SK-N-SH treated with all-trans-retinoic acid at 6 μM for 48 hours (cell line): ENCODE results near the gene GABBR2.

Experiments
- ATAC-seq: fragments of 200-7000 bp; cut with Tn5 transposase; 3 replicates; pipeline ENCODE4 v1.9.1; 2020; ENCODE audit warnings: mild to moderate bottlenecking, moderate library complexity
- ARNTL ChIP-seq: fragments of 450-650 bp; formaldehyde crosslinking; IDR thresholded peaks from 2 replicates; pipeline ENCODE4 v1.5.0; 2020; ENCODE audit warnings: low read depth, mild to moderate bottlenecking, moderate library complexity, borderline replicate concordance
- BACH2 ChIP-seq: fragments of 250-450 bp; sonication (Bioruptor Pico); IDR thresholded peaks from 2 replicates; pipeline ENCODE4 v1.9.0; 2021; ENCODE audit warnings: mild to moderate bottlenecking, borderline replicate concordance
- CSDC2 ChIP-seq: fragments of 250-450 bp; sonication (Bioruptor Pico); IDR thresholded peaks from 2 replicates; pipeline ENCODE4 v1.5.0; 2020; ENCODE audit warnings: mild to moderate bottlenecking, moderate library complexity
- ESRRG ChIP-seq: fragments of 250-450 bp; sonication (Bioruptor Pico); IDR thresholded peaks from 2 replicates; pipeline ENCODE4 v1.6.1; 2021; ENCODE audit warnings: mild to moderate bottlenecking
- GLIS3 ChIP-seq: fragments of 250-450 bp; sonication (Bioruptor Pico); IDR thresholded peaks from 2 replicates; pipeline ENCODE4 v1.5.0; 2020; ENCODE audit warnings: mild to moderate bottlenecking, moderate library complexity
- ISL1 ChIP-seq: fragments of 250-450 bp; sonication (Bioruptor Pico); IDR thresholded peaks from 2 replicates; pipeline ENCODE4 v2.1.2; 2022; ENCODE audit warnings: mild to moderate bottlenecking, moderate library complexity
- OSR1 ChIP-seq: fragments of 250-450 bp; sonication (Bioruptor Pico); IDR thresholded peaks from 2 replicates; pipeline ENCODE4 v1.8.0; 2022; ENCODE audit warnings: moderate library complexity, mild to moderate bottlenecking, inconsistent platforms
- PPARA ChIP-seq: fragments of 250-450 bp; sonication (Bioruptor Pico); IDR thresholded peaks from 2 replicates; pipeline ENCODE4 v1.5.0; 2020; ENCODE audit warnings: mild to moderate bottlenecking, borderline replicate concordance
- RARB ChIP-seq: fragments of 250-450 bp; sonication (Bioruptor Pico); IDR thresholded peaks from 2 replicates; pipeline ENCODE4 v1.8.0; 2021; ENCODE audit warnings: mild to moderate bottlenecking, moderate library complexity
- TCF4 ChIP-seq: fragments of 250-450 bp; sonication (Bioruptor Pico); IDR thresholded peaks from 2 replicates; pipeline ENCODE4 v1.8.0; 2021; ENCODE audit warnings: mild to moderate bottlenecking, moderate library complexity, borderline replicate concordance
- TOX ChIP-seq: fragments of 250-450 bp; sonication (Bioruptor Pico); IDR thresholded peaks from 2 replicates; pipeline ENCODE4 v1.8.0; 2021; ENCODE audit warnings: mild to moderate bottlenecking, moderate library complexity, borderline replicate concordance
- TSHZ2 ChIP-seq: fragments of 250-450 bp; sonication (Bioruptor Pico); IDR thresholded peaks from 2 replicates; pipeline ENCODE4 v1.5.0; 2020; ENCODE audit warnings: mild to moderate bottlenecking, moderate library complexity
- ZC3H10 ChIP-seq: fragments of 250-450 bp; sonication (Bioruptor Pico); IDR thresholded peaks from 2 replicates; pipeline ENCODE4 v1.5.1; 2021; ENCODE audit warnings: mild to moderate bottlenecking, moderate library complexity
- ZFP3 ChIP-seq: fragments of 250-450 bp; sonication (Bioruptor Pico); IDR thresholded peaks from 2 replicates; pipeline ENCODE4 v1.5.0; 2020; ENCODE audit warnings: mild to moderate bottlenecking, moderate library complexity
- ZFP30 ChIP-seq: fragments of 450-650 bp; formaldehyde crosslinking; IDR thresholded peaks from 2 replicates; pipeline ENCODE4 v1.5.0; 2022; ENCODE audit warnings: mild to moderate bottlenecking, moderate library complexity
- ZNF565 ChIP-seq: fragments of 450-650 bp; formaldehyde crosslinking; conservative IDR thresholded peaks from 2 replicates; pipeline ENCODE4 v1.5.0; 2020; ENCODE audit warnings: low read depth, mild to moderate bottlenecking, moderate library complexity
- ZNF70 ChIP-seq: fragments of 450-650 bp; formaldehyde crosslinking; IDR thresholded peaks from 2 replicates; pipeline ENCODE4 v1.5.0; 2020; ENCODE audit warnings: mild to moderate bottlenecking, moderate library complexity
- TF ChIP-seq, protein P1 (sequence below): fragments of 250-450 bp; sonication (Bioruptor Pico); IDR thresholded peaks from 2 replicates; pipeline ENCODE4 v1.5.1; 2020; ENCODE audit warnings: low read depth, mild to moderate bottlenecking, moderate library complexity
- TF ChIP-seq, protein P2 (sequence below): fragments of 250-450 bp; sonication (Bioruptor Pico); IDR thresholded peaks from 2 replicates; pipeline ENCODE4 v1.8.0; 2021; ENCODE audit warnings: low read depth, mild to moderate bottlenecking, moderate library complexity, borderline replicate concordance
- TF ChIP-seq, protein P3 (sequence below): fragments of 250-450 bp; sonication (Bioruptor Pico); IDR thresholded peaks from 2 replicates; pipeline ENCODE4 v1.5.1; 2021; ENCODE audit warnings: mild to moderate bottlenecking, moderate library complexity

The GABBR2 gene

GRCh38 chr9:98251551-98251950, 457.2 kb downstream of the GABBR2 start (continued):
- no peak for TF ChIP-seq ZC3H10 (CRISPR knock-in tag)
- TF ChIP-seq TOX: no peak
- TF ChIP-seq, protein P1, sequence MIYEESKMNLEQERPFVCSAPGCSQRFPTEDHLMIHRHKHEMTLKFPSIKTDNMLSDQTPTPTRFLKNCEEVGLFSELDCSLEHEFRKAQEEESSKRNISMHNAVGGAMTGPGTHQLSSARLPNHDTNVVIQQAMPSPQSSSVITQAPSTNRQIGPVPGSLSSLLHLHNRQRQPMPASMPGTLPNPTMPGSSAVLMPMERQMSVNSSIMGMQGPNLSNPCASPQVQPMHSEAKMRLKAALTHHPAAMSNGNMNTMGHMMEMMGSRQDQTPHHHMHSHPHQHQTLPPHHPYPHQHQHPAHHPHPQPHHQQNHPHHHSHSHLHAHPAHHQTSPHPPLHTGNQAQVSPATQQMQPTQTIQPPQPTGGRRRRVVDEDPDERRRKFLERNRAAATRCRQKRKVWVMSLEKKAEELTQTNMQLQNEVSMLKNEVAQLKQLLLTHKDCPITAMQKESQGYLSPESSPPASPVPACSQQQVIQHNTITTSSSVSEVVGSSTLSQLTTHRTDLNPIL (CRISPR knock-in tag): no peak
- TF ChIP-seq ZFP30: no peak
- no peak for TF ChIP-seq BACH2 (CRISPR knock-in tag)
- no peak for TF ChIP-seq ZFP3
- no peak for TF ChIP-seq RARB (CRISPR knock-in tag)

DNA sequence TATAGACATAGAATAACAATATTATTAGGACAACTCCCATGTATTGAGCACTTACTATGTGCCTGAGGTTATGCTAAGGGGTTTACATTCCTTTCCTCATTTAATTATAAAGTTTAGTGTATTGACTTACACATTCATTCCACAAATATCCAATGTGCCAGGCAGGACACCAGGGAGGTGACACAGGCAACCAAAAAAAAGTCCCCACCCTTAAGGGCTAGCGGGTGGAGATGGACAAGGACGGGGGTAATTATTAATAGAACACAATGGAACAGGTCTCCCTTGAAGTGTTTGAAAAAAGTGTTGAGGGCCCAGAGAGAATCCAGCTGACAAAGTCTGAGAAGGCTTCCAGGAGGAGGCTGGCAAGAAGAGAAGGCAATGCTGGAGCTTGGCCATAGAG, 459.0 kb downstream of the GABBR2 start:
- TF ChIP-seq TSHZ2 (CRISPR knock-in tag) (no peak), PPARA (CRISPR knock-in tag) (no peak), ZNF565 (CRISPR knock-in tag) (no peak), ZFP30 (no peak), RARB (CRISPR knock-in tag) (no peak), OSR1 (CRISPR knock-in tag) (no peak), ISL1 (CRISPR knock-in tag) (no peak), GLIS3 (no peak), TCF4 (no peak)
- TF ChIP-seq, protein P2, sequence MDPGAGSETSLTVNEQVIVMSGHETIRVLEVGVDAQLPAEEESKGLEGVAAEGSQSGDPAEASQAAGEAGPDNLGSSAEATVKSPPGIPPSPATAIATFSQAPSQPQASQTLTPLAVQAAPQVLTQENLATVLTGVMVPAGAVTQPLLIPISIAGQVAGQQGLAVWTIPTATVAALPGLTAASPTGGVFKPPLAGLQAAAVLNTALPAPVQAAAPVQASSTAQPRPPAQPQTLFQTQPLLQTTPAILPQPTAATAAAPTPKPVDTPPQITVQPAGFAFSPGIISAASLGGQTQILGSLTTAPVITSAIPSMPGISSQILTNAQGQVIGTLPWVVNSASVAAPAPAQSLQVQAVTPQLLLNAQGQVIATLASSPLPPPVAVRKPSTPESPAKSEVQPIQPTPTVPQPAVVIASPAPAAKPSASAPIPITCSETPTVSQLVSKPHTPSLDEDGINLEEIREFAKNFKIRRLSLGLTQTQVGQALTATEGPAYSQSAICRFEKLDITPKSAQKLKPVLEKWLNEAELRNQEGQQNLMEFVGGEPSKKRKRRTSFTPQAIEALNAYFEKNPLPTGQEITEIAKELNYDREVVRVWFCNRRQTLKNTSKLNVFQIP (CRISPR knock-in tag): no peak
- ATAC-seq: no peak

GRCh38 chr9:98248737-98249474, 459.8 kb downstream of the GABBR2 start:
- no peak for ATAC-seq
- TF ChIP-seq TOX (no peak), ZC3H10 (CRISPR knock-in tag) (no peak), TSHZ2 (CRISPR knock-in tag) (no peak), RARB (CRISPR knock-in tag) (no peak), CSDC2 (no peak), ESRRG (no peak), PPARA (CRISPR knock-in tag) (no peak), GLIS3 (no peak), ZFP30 (no peak), ZFP3 (no peak), ARNTL (CRISPR knock-in tag) (no peak), ISL1 (CRISPR knock-in tag) (no peak), ZNF70 (no peak), BACH2 (CRISPR knock-in tag) (no peak)
- TF ChIP-seq, protein P3, sequence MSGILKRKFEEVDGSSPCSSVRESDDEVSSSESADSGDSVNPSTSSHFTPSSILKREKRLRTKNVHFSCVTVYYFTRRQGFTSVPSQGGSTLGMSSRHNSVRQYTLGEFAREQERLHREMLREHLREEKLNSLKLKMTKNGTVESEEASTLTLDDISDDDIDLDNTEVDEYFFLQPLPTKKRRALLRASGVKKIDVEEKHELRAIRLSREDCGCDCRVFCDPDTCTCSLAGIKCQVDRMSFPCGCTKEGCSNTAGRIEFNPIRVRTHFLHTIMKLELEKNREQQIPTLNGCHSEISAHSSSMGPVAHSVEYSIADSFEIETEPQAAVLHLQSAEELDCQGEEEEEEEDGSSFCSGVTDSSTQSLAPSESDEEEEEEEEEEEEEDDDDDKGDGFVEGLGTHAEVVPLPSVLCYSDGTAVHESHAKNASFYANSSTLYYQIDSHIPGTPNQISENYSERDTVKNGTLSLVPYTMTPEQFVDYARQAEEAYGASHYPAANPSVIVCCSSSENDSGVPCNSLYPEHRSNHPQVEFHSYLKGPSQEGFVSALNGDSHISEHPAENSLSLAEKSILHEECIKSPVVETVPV: no peak
- TF ChIP-seq, all 23 proteins: peak for 0
